ENCODE measurements around the gene TSPAN16. TPM values are rescaled to one million over a fixed set of nuclear protein-coding genes. Genes with fewer than 3 reads are reported as not detected.
"Not testable (repeated sequence)": the region's sequence is repeated elsewhere in the genome, so short reads cannot be mapped to it uniquely, and the experiment has no call there.

The TSPAN16 gene
- total RNA-seq, 1 donor from 2014 or later, result not detected

DNA sequence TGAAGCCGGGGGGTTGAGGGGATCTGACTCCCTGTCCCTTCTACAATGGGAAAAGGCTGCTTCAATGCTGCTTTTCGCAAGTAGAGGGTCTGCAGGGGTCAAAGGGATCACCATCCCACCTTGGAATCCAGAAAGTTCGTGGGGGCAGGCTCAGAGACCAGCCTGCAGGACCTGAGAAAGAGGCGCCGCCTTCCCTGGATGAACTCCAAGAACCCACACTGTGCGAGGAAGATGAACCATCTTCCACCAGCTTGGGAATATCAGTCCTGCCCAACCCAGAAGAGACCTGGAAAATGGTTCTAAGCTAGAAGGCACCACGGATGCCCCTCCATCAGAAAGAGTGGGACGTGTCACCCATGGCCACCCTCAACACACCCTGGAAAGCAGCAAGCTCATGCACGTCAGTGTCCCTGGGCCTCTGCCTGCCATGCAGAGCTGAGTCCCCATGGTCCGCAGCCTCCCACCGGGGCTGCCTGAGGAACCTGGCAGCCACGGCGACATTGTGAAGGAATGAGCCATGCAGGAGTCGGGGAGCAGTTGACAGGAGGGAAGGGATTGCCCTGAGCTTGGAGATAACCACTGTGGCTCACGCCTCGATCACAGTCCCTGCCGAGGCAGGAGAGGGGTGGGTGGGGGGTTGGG is 28.9 kb downstream of the TSPAN16 start:
- DNase-seq (ENCODE audit: low spot score, unreplicated experiment), result no peak
- H3K27ac Mint-ChIP-seq, result no peak overlapping the region
- H3K36me3 Mint-ChIP-seq (ENCODE audit: insufficient read depth), result peaks cover 6% of the 10 kb centered on the region
- no peaks in the 10 kb centered on the region for H3K9me3 Mint-ChIP-seq (ENCODE audit: low read depth)
- H3K4me3 Mint-ChIP-seq (ENCODE audit: low read depth), result no peak overlapping the region
- no peaks in the 10 kb centered on the region for H3K27me3 Mint-ChIP-seq
- TF ChIP-seq, protein P1, sequence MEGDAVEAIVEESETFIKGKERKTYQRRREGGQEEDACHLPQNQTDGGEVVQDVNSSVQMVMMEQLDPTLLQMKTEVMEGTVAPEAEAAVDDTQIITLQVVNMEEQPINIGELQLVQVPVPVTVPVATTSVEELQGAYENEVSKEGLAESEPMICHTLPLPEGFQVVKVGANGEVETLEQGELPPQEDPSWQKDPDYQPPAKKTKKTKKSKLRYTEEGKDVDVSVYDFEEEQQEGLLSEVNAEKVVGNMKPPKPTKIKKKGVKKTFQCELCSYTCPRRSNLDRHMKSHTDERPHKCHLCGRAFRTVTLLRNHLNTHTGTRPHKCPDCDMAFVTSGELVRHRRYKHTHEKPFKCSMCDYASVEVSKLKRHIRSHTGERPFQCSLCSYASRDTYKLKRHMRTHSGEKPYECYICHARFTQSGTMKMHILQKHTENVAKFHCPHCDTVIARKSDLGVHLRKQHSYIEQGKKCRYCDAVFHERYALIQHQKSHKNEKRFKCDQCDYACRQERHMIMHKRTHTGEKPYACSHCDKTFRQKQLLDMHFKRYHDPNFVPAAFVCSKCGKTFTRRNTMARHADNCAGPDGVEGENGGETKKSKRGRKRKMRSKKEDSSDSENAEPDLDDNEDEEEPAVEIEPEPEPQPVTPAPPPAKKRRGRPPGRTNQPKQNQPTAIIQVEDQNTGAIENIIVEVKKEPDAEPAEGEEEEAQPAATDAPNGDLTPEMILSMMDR (IDR thresholded peaks at IDR 0.05; ENCODE audit: unreplicated experiment), result no peak
- peaks cover 11% of the 10 kb centered on the region for H3K4me1 Mint-ChIP-seq (ENCODE audit: low read depth)

DNA sequence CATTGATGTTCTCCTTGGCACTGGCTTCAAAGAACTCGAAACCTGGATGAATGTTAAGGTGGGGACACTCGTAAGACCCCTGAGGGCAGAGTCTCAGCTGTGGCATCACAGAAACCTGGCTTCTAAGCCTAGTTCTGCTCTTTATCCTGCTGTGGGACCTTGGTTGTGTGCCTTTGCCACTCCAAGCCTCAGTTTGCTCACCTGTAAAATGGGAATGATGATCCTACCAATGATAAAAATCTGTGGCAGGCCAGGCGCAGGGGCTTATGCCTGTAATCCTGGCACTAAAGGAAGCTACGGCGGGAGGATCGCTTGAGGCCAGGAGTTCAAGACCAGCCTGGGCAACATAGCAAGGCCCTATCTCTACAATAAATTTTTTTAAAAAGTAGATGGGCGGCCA is 29.6 kb downstream of the TSPAN16 start:
- TF ChIP-seq, protein P1 (IDR thresholded peaks at IDR 0.05; ENCODE audit: unreplicated experiment), result no peak
- Mint-ChIP-seq H3K36me3 (ENCODE audit: insufficient read depth) (peaks cover 6% of the 10 kb centered on the region), H3K9me3 (ENCODE audit: low read depth) (no peaks in the 10 kb centered on the region), H3K4me3 (ENCODE audit: low read depth) (no peak overlapping the region), H3K27ac (no peak overlapping the region), H3K4me1 (ENCODE audit: low read depth) (peaks cover 11% of the 10 kb centered on the region), H3K27me3 (no peaks in the 10 kb centered on the region)
- no peak for DNase-seq (ENCODE audit: low spot score, unreplicated experiment)

GRCh38 chr19:11330127-11330526 is 34.2 kb downstream of the TSPAN16 start:
- TF ChIP-seq, protein P1 (IDR thresholded peaks at IDR 0.05; ENCODE audit: unreplicated experiment), result no peak
- DNase-seq (ENCODE audit: low spot score, unreplicated experiment), result no peak
- Mint-ChIP-seq H3K4me3 (ENCODE audit: low read depth) (no peak overlapping the region), H3K9me3 (ENCODE audit: low read depth) (no peaks in the 10 kb centered on the region), H3K4me1 (ENCODE audit: low read depth) (no peaks in the 10 kb centered on the region), H3K36me3 (ENCODE audit: insufficient read depth) (peaks cover 17% of the 10 kb centered on the region), H3K27ac (no peak overlapping the region), H3K27me3 (no peaks in the 10 kb centered on the region)

DNA sequence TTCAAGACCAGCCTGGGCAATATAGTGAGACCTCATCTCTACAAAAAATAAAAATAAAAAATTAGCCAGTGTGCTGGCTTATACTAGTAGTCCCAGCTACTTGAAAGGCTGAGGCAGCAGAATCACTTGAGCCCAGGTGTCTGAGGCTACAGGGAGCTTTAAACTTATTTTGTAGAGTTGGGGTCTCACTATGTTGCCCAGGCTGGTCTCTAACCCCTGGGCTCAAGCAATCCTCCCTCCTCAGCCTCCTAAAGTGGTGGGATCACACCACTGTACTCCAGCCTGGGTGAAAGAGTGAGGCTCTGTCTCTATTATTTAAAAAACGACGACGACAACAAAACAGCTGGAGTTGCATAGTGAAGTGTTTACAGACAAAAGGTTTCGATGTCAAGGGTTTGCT is 35.5 kb downstream of the TSPAN16 start:
- TF ChIP-seq, protein P1 (IDR thresholded peaks at IDR 0.05; ENCODE audit: unreplicated experiment), result no peak
- Mint-ChIP-seq H3K4me1 (ENCODE audit: low read depth) (no peaks in the 10 kb centered on the region), H3K9me3 (ENCODE audit: low read depth) (no peaks in the 10 kb centered on the region), H3K36me3 (ENCODE audit: insufficient read depth) (peaks cover 25% of the 10 kb centered on the region), H3K27me3 (no peaks in the 10 kb centered on the region), H3K4me3 (ENCODE audit: low read depth) (no peak overlapping the region), H3K27ac (no peak overlapping the region)
- DNase-seq (ENCODE audit: low spot score, unreplicated experiment), result no peak

- peaks cover 1% of the 10 kb centered on the region for H3K4me1 Mint-ChIP-seq (ENCODE audit: low read depth)
- no peak for DNase-seq (ENCODE audit: low spot score, unreplicated experiment)
- no peak overlapping the region for H3K4me3 Mint-ChIP-seq (ENCODE audit: low read depth)
- no peaks in the 10 kb centered on the region for H3K27me3 Mint-ChIP-seq
- H3K27ac Mint-ChIP-seq, result no peak overlapping the region
- H3K36me3 Mint-ChIP-seq (ENCODE audit: insufficient read depth), result peaks cover 24% of the 10 kb centered on the region
- TF ChIP-seq, protein P1 (IDR thresholded peaks at IDR 0.05; ENCODE audit: unreplicated experiment), result no peak
- no peaks in the 10 kb centered on the region for H3K9me3 Mint-ChIP-seq (ENCODE audit: low read depth)
Observed at GRCh38 chr19:11332822-11333221, 36.9 kb downstream of the TSPAN16 start.

DNA sequence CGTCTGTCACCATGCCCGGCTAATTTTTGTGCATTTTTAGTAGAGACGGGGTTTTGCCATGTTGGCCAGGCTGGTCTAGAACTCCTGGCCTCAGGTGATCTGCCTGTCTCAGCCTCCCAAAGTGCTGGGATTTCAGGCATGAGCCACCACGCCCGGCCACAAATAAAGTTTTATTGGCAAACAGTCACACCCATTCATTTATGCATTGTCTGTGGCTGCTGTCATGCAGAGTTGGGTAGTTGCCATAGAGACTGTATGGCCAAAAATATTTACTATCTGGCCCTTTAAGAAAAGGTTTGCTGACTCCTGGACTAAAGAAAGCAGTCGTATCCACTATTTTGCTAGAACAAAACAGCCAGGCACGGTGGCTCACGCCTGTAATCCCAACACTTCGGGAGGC is 37.9 kb downstream of the TSPAN16 start:
- peaks cover 24% of the 10 kb centered on the region for H3K36me3 Mint-ChIP-seq (ENCODE audit: insufficient read depth)
- not testable (repeated sequence) for H3K4me1 Mint-ChIP-seq (ENCODE audit: low read depth); H3K4me3 Mint-ChIP-seq (ENCODE audit: low read depth); DNase-seq (ENCODE audit: low spot score, unreplicated experiment); H3K27ac Mint-ChIP-seq; H3K9me3 Mint-ChIP-seq (ENCODE audit: low read depth); H3K27me3 Mint-ChIP-seq
